Mesendoderm (in vitro differentiated cells): Measurements from ENCODE around the gene CD300H.

Experiments
- DNase-seq: peaks from one replicate; pipeline ENCODE4 v3.0.0; 2013
- H2AK5ac ChIP-seq: 2 replicates; pipeline ENCODE4 v1.6.1; 2013; ENCODE audit warnings: low read length, inconsistent platforms
- H2BK120ac ChIP-seq: 2 replicates; pipeline ENCODE4 v1.6.1; 2013; ENCODE audit warnings: low read depth, mild to moderate bottlenecking, low read length, moderate library complexity, mixed read lengths
- H2BK15ac ChIP-seq: replicated peaks from 2 replicates; pipeline ENCODE4 v1.6.1; 2013; ENCODE audit warnings: low read depth, mild to moderate bottlenecking, moderate library complexity
- H2BK5ac ChIP-seq: 2 replicates; pipeline ENCODE4 v1.6.1; 2013; ENCODE audit warnings: low read length, inconsistent platforms
- H3K18ac ChIP-seq: 2 replicates; pipeline ENCODE4 v1.6.1; 2013; ENCODE audit warnings: mild to moderate bottlenecking, low read length, mixed read lengths
- H3K23ac ChIP-seq: one replicate; pipeline ENCODE4 v1.6.1; 2013; ENCODE audit warnings: low read length
- H3K27ac ChIP-seq: 2 replicates; pipeline ENCODE4 v1.5.1; 2013; ENCODE audit warnings: low read depth, mild to moderate bottlenecking, inconsistent platforms, low read length, moderate library complexity
- H3K27me3 ChIP-seq: 2 replicates; pipeline ENCODE4 v1.6.1; 2013; ENCODE audit warnings: low read length, control low read depth, mild to moderate bottlenecking, inconsistent platforms; ENCODE audit not compliant: insufficient read depth, poor library complexity
- H3K36me3 ChIP-seq: 2 replicates; pipeline ENCODE4 v1.6.1; 2013; ENCODE audit warnings: low read length, inconsistent platforms; ENCODE audit not compliant: control insufficient read depth, insufficient read depth
- H3K4ac ChIP-seq: one replicate; pipeline ENCODE4 v1.6.1; 2013; ENCODE audit warnings: low read depth, mild to moderate bottlenecking, low read length, moderate library complexity
- H3K4me1 ChIP-seq: 2 replicates; pipeline ENCODE4 v1.6.1; 2013; ENCODE audit warnings: low read depth, low read length, inconsistent platforms; ENCODE audit not compliant: control insufficient read depth
- H3K4me2 ChIP-seq: 2 replicates; pipeline ENCODE4 v1.6.1; 2013; ENCODE audit warnings: low read length
- H3K4me3 ChIP-seq: 2 replicates; pipeline ENCODE4 v1.5.1; 2013; ENCODE audit warnings: mild to moderate bottlenecking, low read length
- H3K56ac ChIP-seq: one replicate; pipeline ENCODE4 v1.6.1; 2013; ENCODE audit warnings: low read length
- H3K79me1 ChIP-seq: 2 replicates; pipeline ENCODE4 v1.6.1; 2013; ENCODE audit warnings: low read length, inconsistent platforms
- H3K79me2 ChIP-seq: 2 replicates; pipeline ENCODE4 v1.6.1; 2013; ENCODE audit warnings: mild to moderate bottlenecking, low read length; ENCODE audit not compliant: control insufficient read depth, insufficient read depth
- H3K9ac ChIP-seq: 2 replicates; pipeline ENCODE4 v1.6.1; 2013; ENCODE audit warnings: low read length, inconsistent platforms
- H4K5ac ChIP-seq: one replicate; pipeline ENCODE4 v1.6.1; 2013; ENCODE audit warnings: low read length
- H4K8ac ChIP-seq: one replicate; pipeline ENCODE4 v1.6.1; 2013; ENCODE audit warnings: low read depth, mild to moderate bottlenecking, control low read depth, low read length, moderate library complexity
- WGBS: extraction: QIAGEN DNeasy Blood & Tissue Kit; methylation state at CpG from one replicate; pipeline ENCODE4 v1.1.7; 2013; ENCODE audit warnings: low lambda C conversion rate, missing lambda C conversion rate; ENCODE audit not compliant: insufficient coverage; ENCODE audit errors: extremely low coverage; 5-methylcytosine and 5-hydroxymethylcytosine counted together

The CD300H gene

GRCh38 chr17:74595037-74595750, 27.9 kb upstream of the CD300H start:
- Histone ChIP-seq H3K27ac (no peak overlapping the region), H2BK5ac (no peak overlapping the region), H3K79me1 (no peaks in the 10 kb centered on the region), H3K18ac (no peak overlapping the region), H2BK15ac (no peak overlapping the region), H2BK120ac (no peak overlapping the region), H3K4me3 (no peak overlapping the region), H3K23ac (no peak overlapping the region), H3K56ac (no peak overlapping the region), H3K36me3 (no peaks in the 10 kb centered on the region), H3K27me3 (no peaks in the 10 kb centered on the region), H3K9ac (no peak overlapping the region), H3K4me1 (no peaks in the 10 kb centered on the region), H4K8ac (no peak overlapping the region), H2AK5ac (no peak overlapping the region), H3K4ac (no peak overlapping the region), H3K4me2 (no peak overlapping the region), H4K5ac (no peak overlapping the region), H3K79me2 (no peaks in the 10 kb centered on the region)
- WGBS: no CpG with 5 or more reads among the region's 6 CpGs
- no peak for DNase-seq

- H3K27ac ChIP-seq: no peak within 1 kb of the TSS
- DNase-seq: no peak
- H2BK5ac ChIP-seq: no peak within 1 kb of the TSS
- H3K79me1 ChIP-seq: no peaks in the 10 kb centered on the region
- H4K5ac ChIP-seq: no peak within 1 kb of the TSS
- no peaks in the 10 kb centered on the region for H3K27me3 ChIP-seq
- no peaks in the 10 kb centered on the region for H3K36me3 ChIP-seq
- no peak within 1 kb of the TSS for H3K56ac ChIP-seq
- H3K4me2 ChIP-seq: no peak within 1 kb of the TSS
- H3K4me1 ChIP-seq: no peaks in the 10 kb centered on the region
- H3K23ac ChIP-seq: no peak within 1 kb of the TSS
- H3K9ac ChIP-seq: no peak within 1 kb of the TSS
- no peak within 1 kb of the TSS for H3K4ac ChIP-seq
- WGBS: no CpG with 5 or more reads among the region's 14 CpGs
- H4K8ac ChIP-seq: no peak within 1 kb of the TSS
- no peak within 1 kb of the TSS for H3K4me3 ChIP-seq
- no peak within 1 kb of the TSS for H2BK15ac ChIP-seq
- H3K18ac ChIP-seq: no peak within 1 kb of the TSS
- no peak within 1 kb of the TSS for H2BK120ac ChIP-seq
- H3K79me2 ChIP-seq: no peaks in the 10 kb centered on the region
- H2AK5ac ChIP-seq: no peak within 1 kb of the TSS
These were observed 25.0 kb upstream of the CD300H start, which contains the start of gene CD300LD for GRCh38 chr17:74592087-74592990. TSS of gene CD300LD (minus strand) at chr17:74592283. CDS start at chr17:74592202, 81 bp downstream.

GRCh38 chr17:74591503-74591902, 24.2 kb upstream of the CD300H start:
- Histone ChIP-seq H2BK120ac (no peak overlapping the region), H3K36me3 (no peaks in the 10 kb centered on the region), H4K8ac (no peak overlapping the region), H3K79me2 (no peaks in the 10 kb centered on the region), H2AK5ac (no peak overlapping the region), H2BK15ac (no peak overlapping the region), H3K4ac (no peak overlapping the region), H3K27me3 (no peaks in the 10 kb centered on the region), H3K23ac (no peak overlapping the region), H3K79me1 (no peaks in the 10 kb centered on the region), H3K56ac (no peak overlapping the region), H3K4me3 (no peak overlapping the region), H4K5ac (no peak overlapping the region), H2BK5ac (no peak overlapping the region), H3K27ac (no peak overlapping the region), H3K4me1 (no peaks in the 10 kb centered on the region), H3K4me2 (no peak overlapping the region), H3K9ac (no peak overlapping the region), H3K18ac (no peak overlapping the region)
- no peak for DNase-seq
- no CpG with 5 or more reads among the region's 1 CpG for WGBS

- H3K23ac ChIP-seq: no peak overlapping the region
- H3K56ac ChIP-seq: no peak overlapping the region
These were observed 18.4 kb upstream of the CD300H start for GRCh38 chr17:74585711-74586110.

GRCh38 chr17:74584292-74585060, 17.2 kb upstream of the CD300H start:
- Histone ChIP-seq H4K5ac (no peak overlapping the region), H2AK5ac (no peak overlapping the region), H3K18ac (no peak overlapping the region), H2BK120ac (no peak overlapping the region), H3K27ac (no peak overlapping the region), H3K79me2 (no peaks in the 10 kb centered on the region), H3K4me2 (no peak overlapping the region), H3K4me3 (no peak overlapping the region), H3K79me1 (no peaks in the 10 kb centered on the region), H3K9ac (no peak overlapping the region), H4K8ac (no peak overlapping the region), H3K4ac (no peak overlapping the region), H3K4me1 (no peaks in the 10 kb centered on the region), H2BK5ac (no peak overlapping the region), H3K27me3 (no peaks in the 10 kb centered on the region), H2BK15ac (no peak overlapping the region), H3K36me3 (no peaks in the 10 kb centered on the region), H3K56ac (no peak overlapping the region), H3K23ac (no peak overlapping the region)
- no CpG with 5 or more reads among the region's 14 CpGs for WGBS
- DNase-seq: no peak

More at GRCh38 chr17:74585711-74586110, 18.4 kb upstream of the CD300H start:
- Histone ChIP-seq H2BK15ac (no peak overlapping the region), H3K4ac (no peak overlapping the region), H3K27me3 (no peaks in the 10 kb centered on the region), H3K4me2 (no peak overlapping the region), H3K79me1 (no peaks in the 10 kb centered on the region), H2BK120ac (no peak overlapping the region), H3K36me3 (no peaks in the 10 kb centered on the region), H3K79me2 (no peaks in the 10 kb centered on the region), H4K5ac (no peak overlapping the region), H3K4me3 (no peak overlapping the region), H3K9ac (no peak overlapping the region), H2BK5ac (no peak overlapping the region), H3K18ac (no peak overlapping the region), H3K27ac (no peak overlapping the region), H2AK5ac (no peak overlapping the region), H4K8ac (no peak overlapping the region), H3K4me1 (no peaks in the 10 kb centered on the region)
- DNase-seq: no peak
- WGBS: no CpG with 5 or more reads among the region's 5 CpGs
